AG09319 (cell line): ENCODE results near the gene ACTG1.

ENCODE experiments used
- DNase-seq: peaks from one replicate; pipeline ENCODE4 v3.0.0-alpha.2; 2010; ENCODE audit warnings: low read depth; ENCODE audit errors: extremely low read depth
- CTCF ChIP-seq: IDR thresholded peaks from 2 replicates; pipeline ENCODE4 v1.5.1; 2011; ENCODE audit warnings: low read depth, mild to moderate bottlenecking, inconsistent platforms, low read length, moderate library complexity

The ACTG1 gene

GRCh38 chr17:81550285-81550684, 37.7 kb upstream of the ACTG1 start:
- TF ChIP-seq CTCF = no peak
- no peak for DNase-seq

GRCh38 chr17:81549826-81550225, 37.2 kb upstream of the ACTG1 start:
- TF ChIP-seq CTCF = no peak
- DNase-seq = no peak

DNA sequence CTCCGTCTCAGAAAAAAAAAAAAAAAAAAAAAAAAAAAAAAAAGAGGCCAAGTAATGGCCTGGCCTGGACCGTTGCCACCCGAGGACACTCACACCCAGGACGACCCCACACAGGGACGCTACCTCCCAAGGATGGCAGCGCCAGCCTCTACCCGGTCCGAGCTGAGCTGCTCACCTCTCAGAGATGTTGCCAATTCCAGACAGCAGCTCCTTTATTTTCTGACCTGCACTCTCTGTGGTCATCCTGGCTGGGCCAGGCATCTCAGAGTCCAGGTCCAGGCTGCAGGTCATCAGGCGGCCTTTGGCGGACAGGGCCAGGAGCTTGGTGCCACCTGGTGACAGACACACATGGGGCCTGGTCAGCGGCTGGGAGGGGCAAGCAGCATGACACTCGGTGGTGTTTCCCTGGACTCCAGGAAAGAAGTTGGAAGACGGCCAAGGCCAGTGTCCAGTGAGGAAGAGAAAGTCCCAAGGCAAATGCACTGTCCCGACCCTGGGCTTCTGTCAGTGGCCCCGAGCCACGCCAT, 36.5 kb upstream of the ACTG1 start:
- no peak for TF ChIP-seq CTCF
- no peak for DNase-seq

DNA sequence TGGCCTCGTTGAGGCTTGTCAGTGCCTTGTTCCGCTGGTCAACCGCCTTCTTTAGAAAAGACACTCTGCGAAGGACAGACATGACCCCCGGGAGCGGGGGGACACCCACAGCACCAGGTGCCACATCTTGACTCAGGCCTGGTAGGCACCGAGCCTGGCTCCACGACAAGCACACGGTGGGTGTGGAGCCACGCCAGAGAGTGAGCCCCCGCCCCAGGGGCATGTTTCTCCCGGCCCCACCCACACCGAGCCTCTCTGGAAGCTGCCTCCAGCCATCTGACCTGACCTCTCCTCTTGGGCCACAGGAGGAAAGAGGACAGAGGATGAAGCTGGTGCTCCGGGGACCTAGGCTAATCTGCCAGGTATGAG, 35.0 kb upstream of the ACTG1 start:
- DNase-seq = no peak
- TF ChIP-seq CTCF = no peak

DNA sequence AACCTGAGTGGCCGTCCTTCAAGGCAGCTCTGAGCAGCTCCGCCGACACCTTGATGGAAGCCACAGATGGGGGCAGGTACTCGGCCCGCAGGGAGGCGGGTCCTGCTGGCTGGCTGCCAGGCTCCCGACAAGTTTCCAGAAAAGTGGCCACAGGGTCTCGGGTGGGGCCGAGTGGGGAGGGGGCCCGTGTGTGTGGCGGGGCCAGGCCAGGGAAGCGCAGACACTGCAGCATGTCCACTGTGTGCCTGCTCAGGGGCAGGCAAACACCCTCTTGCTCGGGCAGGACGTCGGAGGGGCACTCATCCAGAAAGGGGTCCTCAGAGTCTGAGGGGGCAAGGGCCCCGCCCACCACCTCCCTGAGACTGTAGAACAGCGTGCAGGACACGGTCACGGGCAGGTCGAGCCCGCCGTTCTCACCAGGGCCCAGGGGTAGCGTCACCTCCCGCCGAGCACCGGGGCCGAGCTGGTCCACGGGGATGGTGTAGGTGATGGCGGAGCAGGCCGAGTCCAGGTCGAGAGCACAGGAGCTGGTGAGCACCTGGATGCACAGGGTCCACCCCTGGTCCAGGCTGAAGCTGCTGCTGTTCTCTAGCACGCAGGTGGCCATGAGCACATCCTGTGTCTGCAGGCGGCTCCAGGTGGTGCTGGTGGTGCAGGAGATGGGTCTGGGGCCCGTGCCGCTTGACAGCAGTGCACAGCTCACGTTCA, 34.5 kb upstream of the ACTG1 start:
- no peak for DNase-seq
- no peak for TF ChIP-seq CTCF

GRCh38 chr17:81545160-81545949, 32.8 kb upstream of the ACTG1 start:
- no peak for DNase-seq
- TF ChIP-seq CTCF = no peak
